ENCODE results near the gene TTLL9. TPM values are rescaled to one million over a fixed set of nuclear protein-coding genes. Genes with fewer than 3 reads are reported as not detected.
A peak's percentile ranks its signal among the peaks of the same experiment; 100 is the strongest.

The TTLL9 gene
- total and polyA plus RNA-seq, 2 of the 13 experiments (the other 11 are each of a cell fraction or from before 2014, with no cell fraction given), result not detected

DNA sequence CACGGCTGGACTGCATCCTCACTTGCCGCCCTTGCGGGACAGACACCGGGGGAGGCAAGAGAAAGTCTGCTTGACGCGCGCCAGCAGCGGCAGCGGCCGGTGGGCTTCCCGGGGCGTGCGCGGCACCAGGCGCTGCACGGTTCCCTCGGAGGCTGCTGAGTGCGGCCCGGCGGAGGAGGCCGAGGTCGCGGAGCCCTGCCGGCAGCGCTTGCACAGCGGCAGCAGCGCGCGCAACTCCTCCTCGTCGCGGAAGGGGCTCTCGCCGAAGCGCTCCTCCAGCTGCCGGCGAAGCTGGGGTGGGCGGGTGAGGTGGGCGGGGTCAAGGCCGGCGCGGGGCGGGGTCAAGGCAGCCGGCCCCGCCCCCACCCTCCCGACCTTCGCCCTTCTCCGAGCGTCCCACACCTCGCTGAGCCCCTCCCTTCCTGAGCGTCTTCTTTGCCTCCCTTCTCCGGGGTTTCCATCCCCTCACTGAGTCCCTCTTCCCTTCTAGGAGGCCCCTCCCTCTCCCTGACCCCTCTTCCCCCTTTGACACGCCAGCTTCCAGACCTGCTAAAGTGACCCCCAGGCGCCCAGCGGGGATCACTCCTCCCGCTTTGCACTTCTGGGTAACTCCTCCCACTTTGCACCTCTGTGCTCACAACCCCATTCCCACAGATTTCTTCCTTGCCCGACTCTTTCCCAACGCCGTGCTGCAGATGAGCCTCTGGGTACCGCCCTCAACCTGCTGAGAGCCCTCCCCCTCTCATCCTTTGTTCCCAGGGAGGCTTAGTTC is 8.9 kb upstream of the TTLL9 start (continued):
- TF ChIP-seq, protein P1, sequence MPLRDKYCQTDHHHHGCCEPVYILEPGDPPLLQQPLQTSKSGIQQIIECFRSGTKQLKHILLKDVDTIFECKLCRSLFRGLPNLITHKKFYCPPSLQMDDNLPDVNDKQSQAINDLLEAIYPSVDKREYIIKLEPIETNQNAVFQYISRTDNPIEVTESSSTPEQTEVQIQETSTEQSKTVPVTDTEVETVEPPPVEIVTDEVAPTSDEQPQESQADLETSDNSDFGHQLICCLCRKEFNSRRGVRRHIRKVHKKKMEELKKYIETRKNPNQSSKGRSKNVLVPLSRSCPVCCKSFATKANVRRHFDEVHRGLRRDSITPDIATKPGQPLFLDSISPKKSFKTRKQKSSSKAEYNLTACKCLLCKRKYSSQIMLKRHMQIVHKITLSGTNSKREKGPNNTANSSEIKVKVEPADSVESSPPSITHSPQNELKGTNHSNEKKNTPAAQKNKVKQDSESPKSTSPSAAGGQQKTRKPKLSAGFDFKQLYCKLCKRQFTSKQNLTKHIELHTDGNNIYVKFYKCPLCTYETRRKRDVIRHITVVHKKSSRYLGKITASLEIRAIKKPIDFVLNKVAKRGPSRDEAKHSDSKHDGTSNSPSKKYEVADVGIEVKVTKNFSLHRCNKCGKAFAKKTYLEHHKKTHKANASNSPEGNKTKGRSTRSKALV (CRISPR knock-in tag; IDR thresholded peaks at IDR 0.05), result peak; percentile 84; the same call in 1 of the 2 replicates
- TF ChIP-seq XRCC5 (optimal IDR thresholded peaks at IDR 0.05; ENCODE audit: low read length) (no peak), ADNP (CRISPR knock-in tag; IDR thresholded peaks at IDR 0.05) (no peak), ZBTB7A (CRISPR knock-in tag; IDR thresholded peaks at IDR 0.05) (peak; percentile 77), ZNF143 (CRISPR knock-in tag; IDR thresholded peaks at IDR 0.05) (no peak), SP2 (CRISPR knock-in tag; IDR thresholded peaks at IDR 0.05) (peak; percentile 37; the same call in 1 of the 2 replicates), THRA (CRISPR knock-in tag; IDR thresholded peaks at IDR 0.05; ENCODE audit: borderline replicate concordance) (no peak), ZNF512 (CRISPR knock-in tag; IDR thresholded peaks at IDR 0.05) (peak; percentile 82; the same call in 1 of the 2 replicates), TBX2 (CRISPR knock-in tag; IDR thresholded peaks at IDR 0.05; ENCODE audit: borderline replicate concordance) (peak; percentile 52; the same call in 1 of the 2 replicates), ZNF552 (CRISPR knock-in tag; IDR thresholded peaks at IDR 0.05; ENCODE audit: borderline replicate concordance) (peak; percentile 5; the same call in 1 of the 2 replicates), ZNF549 (CRISPR knock-in tag; IDR thresholded peaks at IDR 0.05) (no peak), RAD21 (CRISPR knock-in tag; IDR thresholded peaks at IDR 0.05) (peak; percentile 46; the same call in 1 of the 2 replicates), ZNF33B (CRISPR knock-in tag; IDR thresholded peaks at IDR 0.05) (no peak), IKZF4 (CRISPR knock-in tag; IDR thresholded peaks at IDR 0.05; ENCODE audit: borderline replicate concordance, low read depth, not compliant biosample characterization) (no peak), SMAD9 (CRISPR knock-in tag; IDR thresholded peaks at IDR 0.05) (no peak), ATM (IDR thresholded peaks at IDR 0.05; ENCODE audit: borderline replicate concordance) (no peak), ETV6 (CRISPR knock-in tag; conservative IDR thresholded peaks at IDR 0.05) (peak; percentile 32; the same call in 1 of the 2 replicates), ZNF574 (CRISPR knock-in tag; IDR thresholded peaks at IDR 0.05) (peak; percentile 48), FIP1L1 (IDR thresholded peaks at IDR 0.05; ENCODE audit: borderline replicate concordance, insufficient read depth, low read depth, low read length) (no peak)
- TF ChIP-seq, protein P2, sequence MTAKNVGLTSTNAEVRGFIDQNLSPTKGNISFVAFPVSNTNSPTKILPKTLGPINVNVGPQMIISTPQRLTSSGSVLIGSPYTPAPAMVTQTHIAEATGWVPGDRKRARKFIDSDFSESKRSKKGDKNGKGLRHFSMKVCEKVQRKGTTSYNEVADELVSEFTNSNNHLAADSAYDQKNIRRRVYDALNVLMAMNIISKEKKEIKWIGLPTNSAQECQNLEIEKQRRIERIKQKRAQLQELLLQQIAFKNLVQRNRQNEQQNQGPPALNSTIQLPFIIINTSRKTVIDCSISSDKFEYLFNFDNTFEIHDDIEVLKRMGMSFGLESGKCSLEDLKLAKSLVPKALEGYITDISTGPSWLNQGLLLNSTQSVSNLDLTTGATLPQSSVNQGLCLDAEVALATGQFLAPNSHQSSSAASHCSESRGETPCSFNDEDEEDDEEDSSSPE (CRISPR knock-in tag; IDR thresholded peaks at IDR 0.05), result peak; percentile 70; the same call in 1 of the 2 replicates

All from HepG2 (cell line).